Bone marrow (tissue), 2 donors: ENCODE data around the gene RSL24D1.
A peak's percentile ranks its signal among the peaks of the same experiment; 100 is the strongest.
"Not testable (repeated sequence)": the region's sequence is repeated elsewhere in the genome, so short reads cannot be mapped to it uniquely, and the experiment has no call there.

Source experiments
- DNase-seq, 2 donors: peaks; one replicate each; lab custom pipeline; 2025; lab: John Stamatoyannopoulos, UW

Gene RSL24D1

GRCh38 chr15:55218056-55218455 is 21.3 kb upstream of the RSL24D1 start:
- no peak for DNase-seq

DNA sequence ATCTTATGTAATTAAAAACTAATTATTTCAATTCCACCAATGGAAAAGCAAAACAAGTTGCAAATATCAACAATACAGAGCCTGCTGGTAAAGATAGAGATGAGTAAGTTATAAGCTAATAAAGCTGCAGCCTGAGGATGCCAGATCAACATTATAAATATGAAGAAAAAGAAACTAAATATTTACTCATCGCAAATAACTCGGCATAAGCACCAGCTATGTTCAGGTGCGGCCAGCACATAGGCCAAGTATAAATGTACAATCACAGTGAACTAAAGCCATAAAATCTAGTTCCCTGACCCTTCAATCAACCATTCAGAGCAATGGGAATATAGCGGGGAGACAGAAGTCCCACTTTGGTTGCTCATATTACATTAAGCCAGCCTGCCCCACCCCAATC is 7.7 kb upstream of the RSL24D1 start:
- no peak for DNase-seq

- no peak for DNase-seq
These were observed 5.5 kb upstream of the RSL24D1 start for GRCh38 chr15:55202206-55202605.

- DNase-seq = no peak
These were observed 2.0 kb upstream of the RSL24D1 start for GRCh38 chr15:55198706-55199105.

GRCh38 chr15:55197719-55198118 is 978 bp upstream of the RSL24D1 start:
- no peak for DNase-seq

DNA sequence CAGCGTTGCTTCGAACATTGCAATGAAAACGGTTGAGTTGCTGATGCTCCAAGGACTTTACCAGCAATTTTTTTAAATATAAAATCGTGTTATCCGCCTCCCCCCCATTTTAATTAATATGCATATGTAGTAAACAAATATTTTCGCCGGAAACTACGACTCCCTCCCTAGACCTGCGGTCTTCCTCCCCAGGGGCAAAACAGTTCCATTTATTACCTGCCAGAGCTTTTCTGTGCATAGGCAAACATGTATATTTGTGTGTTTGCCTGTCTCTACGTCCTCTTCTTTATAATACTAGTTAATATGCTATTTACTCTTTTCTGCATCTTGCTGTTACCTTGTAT is 593 bp upstream of the RSL24D1 start:
- no peak for DNase-seq

DNA sequence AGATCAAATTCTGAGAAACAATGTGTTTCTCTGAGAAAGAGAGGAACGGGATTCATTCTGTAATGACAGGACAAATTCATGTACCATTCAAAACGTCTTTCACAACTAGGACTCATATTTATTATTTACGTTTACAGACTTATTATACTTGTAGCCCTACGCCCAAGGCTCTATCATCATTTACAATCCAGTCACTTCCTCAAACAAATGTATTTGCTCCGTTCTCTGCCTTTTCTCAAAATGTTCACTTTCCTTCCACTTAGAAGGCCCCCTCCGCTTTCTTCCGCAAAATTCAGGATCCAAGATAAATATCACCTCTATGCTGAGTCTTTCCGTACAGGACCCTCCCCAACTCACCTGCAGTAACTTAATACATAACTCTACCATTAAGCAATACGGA is 745 bp downstream of the RSL24D1 start:
- peak in 1 of 2 donors; percentile 6 for DNase-seq

GRCh38 chr15:55194256-55194655 is 2.5 kb downstream of the RSL24D1 start:
- DNase-seq = peak in 1 of 2 donors; percentile 6

DNA sequence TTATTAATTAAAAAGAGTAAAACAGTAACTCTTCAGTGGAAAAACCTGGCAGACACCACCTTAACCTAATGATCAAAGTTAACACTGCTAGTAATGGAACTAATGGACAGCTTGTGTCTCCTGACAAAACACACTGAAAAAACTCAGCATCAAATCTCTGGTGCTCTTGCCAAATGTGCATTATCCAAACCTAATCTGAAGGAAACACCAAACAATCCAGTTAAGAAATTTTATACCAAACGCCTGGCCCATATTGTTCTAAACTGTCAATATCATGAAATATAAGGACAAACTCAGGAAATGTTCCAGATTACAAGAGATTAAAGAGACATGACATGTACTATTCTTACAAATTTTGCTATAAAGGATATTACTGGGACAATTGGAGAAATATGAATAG is 10.4 kb downstream of the RSL24D1 start:
- DNase-seq = no peak

DNA sequence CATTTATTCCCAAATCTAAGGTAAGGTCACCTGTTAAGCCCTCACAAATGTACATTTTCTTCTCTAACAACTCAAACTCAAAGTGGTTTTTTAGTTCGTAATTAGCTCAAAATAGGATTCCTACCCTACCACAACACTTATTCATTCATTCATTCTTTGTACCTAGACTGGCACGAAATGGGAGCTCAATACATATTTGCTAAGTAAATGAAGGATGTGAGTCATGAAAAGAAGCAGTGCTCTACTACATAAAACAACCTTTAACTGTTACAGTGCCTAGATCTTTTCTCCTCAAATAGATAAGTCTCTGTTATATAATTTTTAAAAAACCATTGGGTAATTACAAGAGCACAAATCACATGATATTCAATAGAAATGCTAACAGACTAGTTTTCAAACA is 13.1 kb downstream of the RSL24D1 start:
- DNase-seq = no peak

DNA sequence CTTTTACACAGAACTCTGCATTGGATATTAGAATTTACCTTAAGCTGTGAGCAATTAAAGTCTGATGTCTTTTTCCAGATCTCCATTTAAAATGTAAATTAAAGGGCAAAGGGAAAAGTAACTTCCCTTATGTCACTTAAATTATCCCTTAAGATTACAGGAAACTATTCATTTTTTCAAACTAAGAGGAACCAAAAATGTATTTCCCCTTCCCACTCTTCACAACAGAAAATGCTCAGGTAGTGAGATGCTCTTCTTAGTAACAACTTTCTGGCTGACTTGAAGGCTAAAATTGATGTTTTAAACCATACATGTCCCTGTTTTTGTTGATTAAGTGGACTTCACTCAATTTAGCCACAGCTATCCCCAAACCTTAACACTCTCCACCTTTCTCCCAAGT is 17.6 kb downstream of the RSL24D1 start:
- DNase-seq = no peak

GRCh38 chr15:55170361-55170760 is 26.4 kb downstream of the RSL24D1 start:
- DNase-seq = no peak

DNA sequence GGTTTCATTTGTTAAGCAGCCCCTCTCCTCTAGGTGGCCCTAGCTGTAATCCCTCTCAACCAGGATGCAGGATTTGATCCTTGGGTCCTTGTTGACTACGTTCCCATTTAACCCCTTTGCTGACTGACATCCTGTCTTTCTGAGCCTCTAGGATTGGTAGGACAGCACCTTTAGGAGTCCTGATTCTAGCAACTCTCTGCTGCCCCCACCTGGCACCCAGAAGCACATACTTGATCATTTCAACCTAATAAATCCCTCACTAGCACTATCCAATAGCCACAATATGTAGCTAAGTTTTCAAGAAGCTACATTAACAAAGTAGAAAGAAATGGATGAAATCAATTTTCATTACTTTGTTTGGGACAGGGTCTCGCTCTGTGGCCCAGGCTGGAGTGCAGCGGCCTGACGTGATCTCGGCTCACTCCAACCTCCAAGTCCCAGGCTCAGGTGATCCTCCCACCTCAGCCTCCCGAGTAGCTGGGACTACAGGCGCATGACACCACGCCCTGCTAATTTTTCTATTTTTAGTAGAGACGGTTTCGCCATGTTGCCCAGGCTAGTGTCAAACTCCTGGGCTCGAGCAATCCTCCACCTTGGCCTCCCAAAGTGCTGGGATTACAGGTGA is 28.3 kb downstream of the RSL24D1 start:
- peak in 1 of 2 donors; percentile 25 for DNase-seq

DNA sequence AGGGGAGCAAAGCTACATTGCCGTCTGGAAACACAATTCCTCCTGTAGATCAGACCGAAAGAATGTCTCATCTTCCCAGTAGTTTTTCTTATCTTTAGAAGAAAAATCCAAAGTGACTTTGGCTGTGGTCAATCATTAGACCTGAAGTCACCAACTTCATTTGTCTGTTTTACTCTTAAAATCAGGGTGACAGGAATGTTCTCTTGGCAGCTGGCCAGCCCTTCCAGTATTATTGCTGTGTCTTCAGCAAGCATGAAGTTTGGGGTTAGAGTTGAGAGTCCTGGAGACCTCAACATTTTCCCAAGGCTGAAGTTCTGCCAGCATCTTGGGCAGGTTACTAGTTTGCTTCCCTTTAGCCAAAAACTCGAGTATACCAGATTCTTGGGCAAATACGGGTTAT is 32.5 kb downstream of the RSL24D1 start:
- DNase-seq = no peak

GRCh38 chr15:55151631-55152030 is 45.1 kb downstream of the RSL24D1 start:
- no peak for DNase-seq

DNA sequence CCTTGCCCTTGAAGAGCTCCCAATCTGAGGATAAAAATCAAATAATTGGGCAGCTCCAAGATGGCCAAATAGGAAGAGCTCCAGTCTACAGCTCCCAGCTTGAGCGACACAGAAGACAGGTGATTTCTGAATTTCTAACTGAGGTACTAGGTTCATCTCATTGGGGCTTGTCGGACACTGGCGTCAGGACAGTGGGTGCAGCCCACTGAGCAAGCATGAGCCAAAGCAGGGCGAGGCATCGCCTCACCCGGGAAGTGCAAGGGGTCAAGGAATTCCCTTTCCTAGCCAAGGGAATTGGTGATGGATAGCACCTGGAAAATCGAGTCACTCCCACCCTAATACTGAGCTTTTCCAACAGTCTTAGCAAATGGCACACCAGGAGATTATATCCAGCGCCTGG is 53.6 kb downstream of the RSL24D1 start:
- not testable (repeated sequence) for DNase-seq

DNA sequence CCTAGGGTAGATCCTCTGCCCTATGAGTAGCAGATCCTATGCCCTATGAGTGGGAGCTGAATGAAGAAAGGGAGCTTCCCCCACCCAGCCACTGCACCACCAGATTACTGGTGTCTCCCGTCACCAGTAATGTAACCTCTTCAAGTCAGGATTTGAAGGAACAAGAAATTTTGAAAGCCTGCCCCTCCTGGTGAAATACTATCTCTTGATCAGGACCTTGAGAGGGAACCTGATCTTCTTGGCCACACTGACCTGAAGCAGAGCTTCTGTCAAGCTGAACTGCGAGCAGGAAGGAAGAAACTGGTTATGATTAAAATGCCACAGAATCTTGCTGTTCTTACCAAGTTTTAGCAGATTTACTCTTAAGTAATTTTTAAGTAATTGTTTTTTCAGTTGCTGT is 62.8 kb downstream of the RSL24D1 start:
- no peak for DNase-seq

DNA sequence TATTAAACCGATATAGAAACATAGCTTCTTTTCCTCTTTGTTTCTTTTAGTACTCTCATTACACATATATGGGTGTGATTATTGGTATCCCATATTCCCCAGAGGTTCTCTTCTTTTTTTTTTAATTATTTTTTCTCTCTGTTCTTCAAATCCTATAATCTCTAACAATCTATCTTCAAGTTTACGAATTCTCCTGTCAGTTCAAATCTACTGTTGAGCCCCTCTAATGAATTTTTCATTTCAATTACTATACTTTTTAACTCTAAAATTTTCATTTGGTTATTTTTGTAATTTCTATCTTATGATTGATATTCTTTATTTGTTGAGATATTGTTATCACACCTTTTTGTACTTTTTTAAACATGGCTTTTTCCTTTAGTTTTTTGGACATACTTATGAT is 64.1 kb downstream of the RSL24D1 start:
- no peak for DNase-seq
